Left lung (tissue), 10 donors: ENCODE measurements around the gene NPHP4. TPM values are rescaled to one million over a fixed set of nuclear protein-coding genes. Genes with fewer than 3 reads are reported as not detected.

Experiments used
- ATAC-seq: fragments of 200-7000 bp; cut with Tn5 transposase; one replicate; pipeline ENCODE4 v1.9.1; 2020; ENCODE audit warnings: moderate library complexity
- DNase-seq, 4 donors: peaks; one replicate each; pipeline ENCODE4 v3.0.0-alpha.2; 2013 to 2020
- H3K27ac ChIP-seq, 2 donors: fragments of 200-600 bp; sonication (generic) in 1 of 2; one replicate each; pipeline versions ENCODE4 v1.5.0 to v1.8.0; 2020 to 2021
- H3K27me3 ChIP-seq, 2 donors: fragments of 200-600 bp; sonication (generic) in 1 of 2; one replicate each; pipeline versions ENCODE4 v1.5.0 to v1.8.0; 2020 to 2021
- H3K36me3 ChIP-seq, 2 donors: fragments of 200-600 bp; sonication (generic) in 1 of 2; one replicate each; pipeline versions ENCODE4 v1.5.0 to v1.8.0; 2020 to 2021
- H3K4me1 ChIP-seq, 2 donors: fragments of 200-600 bp; one replicate each; pipeline ENCODE4 v1.8.0; 2021
- H3K4me3 ChIP-seq, 2 donors: fragments of 200-600 bp; sonication (generic) in 1 of 2; one replicate each; pipeline versions ENCODE4 v1.5.0 to v1.8.0; 2020 to 2021; ENCODE audit warnings: mild to moderate bottlenecking in 1 of 2
- H3K9me3 ChIP-seq, 2 donors: fragments of 200-600 bp; sonication (generic) in 1 of 2; one replicate each; pipeline versions ENCODE4 v1.5.0 to v1.8.0; 2020 to 2021
- CTCF ChIP-seq, 2 donors: fragments of 200-600 bp; sonication (generic) in 1 of 2; IDR thresholded peaks; one replicate each; pipeline versions ENCODE4 v1.5.0 to v1.8.0; 2021; ENCODE audit warnings: antibody characterized with exemption in 2 of 2
- intact Hi-C, 2 donors: fragments of 100-400 bp; cut with DNase I; formaldehyde crosslinking; loops; one replicate each; pipeline versions ENCODE4 v1.11.2 to v1.14.2; 2022
- microRNA-seq, 2 donors: library from miRNA; unstranded; fragments of <30 nt; microRNA quantifications; one replicate each; pipeline ENCODE4, GENCODE V29; 2019
- polyA plus RNA-seq, 6 donors: library from polyadenylated mRNA; unstranded; fragments of 120-200 nt; gene quantifications; one replicate each; pipeline ENCODE4 v1.2.1, GENCODE V29; 2013; ENCODE audit not compliant: insufficient read length in 6 of 6
- total RNA-seq, 2 donors: library from RNA; stranded (reverse); fragmentation: NEBNext Ultra II Directional; extraction: Animal tissue kit (Norgen Biotek cat#: 25700); gene quantifications; one replicate each; pipeline ENCODE4 v1.2.1, GENCODE V29; 2021
- donor health status: DM: no; HTN: yes; CAD: no.
- donor health status: DM: no; HTN: no; CAD: no.

Gene NPHP4
- total and polyA plus RNA-seq, 8 donors: 9.4 to 16.4 (median 10.2) TPM

GRCh38 chr1:5815211-5815610 is 177.0 kb downstream of the NPHP4 start:
- peaks cover 0 to 51% of the 10 kb centered on the region in 2 donors for H3K27me3 ChIP-seq
- intact Hi-C loops: no loop called here
- H3K36me3 ChIP-seq: no peaks in the 10 kb centered on the region
- no peaks in the 10 kb centered on the region for H3K9me3 ChIP-seq
- H3K4me3 ChIP-seq: no peak overlapping the region
- no peak overlapping the region for H3K27ac ChIP-seq
- DNase-seq (no peak), ATAC-seq (no peak)
- no peak for TF ChIP-seq CTCF (IDR thresholded peaks at IDR 0.05)
- no peaks in the 10 kb centered on the region for H3K4me1 ChIP-seq

- intact Hi-C loops: no loop called here
- no peak overlapping the region for H3K27ac ChIP-seq
- no peaks in the 10 kb centered on the region for H3K36me3 ChIP-seq
- ATAC-seq (no peak), DNase-seq (peak in 1 of 4 donors; percentile 68)
- H3K4me3 ChIP-seq: no peak overlapping the region
- H3K9me3 ChIP-seq: no peaks in the 10 kb centered on the region
- no peak for TF ChIP-seq CTCF (IDR thresholded peaks at IDR 0.05)
- H3K4me1 ChIP-seq: no peaks in the 10 kb centered on the region
- H3K27me3 ChIP-seq: peaks cover 0 to 43% of the 10 kb centered on the region in 2 donors
Measured at GRCh38 chr1:5814046-5814619, 178.1 kb downstream of the NPHP4 start.

GRCh38 chr1:5813480-5813879 is 178.7 kb downstream of the NPHP4 start:
- no peaks in the 10 kb centered on the region for H3K4me1 ChIP-seq
- peaks cover 0 to 43% of the 10 kb centered on the region in 2 donors for H3K27me3 ChIP-seq
- intact Hi-C loops: no loop called here
- no peaks in the 10 kb centered on the region for H3K36me3 ChIP-seq
- H3K4me3 ChIP-seq: no peak overlapping the region
- no peak overlapping the region for H3K27ac ChIP-seq
- H3K9me3 ChIP-seq: no peaks in the 10 kb centered on the region
- no peak for DNase-seq
- no peak for TF ChIP-seq CTCF (IDR thresholded peaks at IDR 0.05)
- no peak for ATAC-seq

Small RNA genes within 50 kb of the gene (microRNA-seq; reads per million reads assigned to microRNA genes)
- gene MIR4689: 0.17 to 0.55 reads per million in 2 donors

Other genes with a start within 250 kb of the NPHP4 start
- gene KCNAB2, start 53.5 kb upstream of the NPHP4 start, total RNA-seq: 10 to 100 TPM; 35.6 to 82.5 TPM
- gene KCNAB2, start 53.5 kb upstream of the NPHP4 start, polyA plus RNA-seq: 1 to 10 TPM; 5.6 to 7.0 (median 6.3) TPM
- under 1 TPM; 0.03 to 0.13 TPM for gene CHD5, start 187.9 kb upstream of the NPHP4 start, total RNA-seq
- under 1 TPM; 0.08 to 0.36 (median 0.15) TPM for gene CHD5, start 187.9 kb upstream of the NPHP4 start, polyA plus RNA-seq
- gene RPL22, start 207.2 kb upstream of the NPHP4 start, total RNA-seq: 100 to 1,000 TPM; 265 to 324 TPM
- 100 to 1,000 TPM; 591 to 719 (median 663) TPM for gene RPL22, start 207.2 kb upstream of the NPHP4 start, polyA plus RNA-seq
- gene RNF207, start 213.7 kb upstream of the NPHP4 start, total RNA-seq: 10 to 100 TPM; 11.9 to 12.6 TPM
- gene RNF207, start 213.7 kb upstream of the NPHP4 start, polyA plus RNA-seq: 10 to 100 TPM; 10.7 to 16.3 (median 14.2) TPM
- 10 to 100 TPM; 70.0 to 84.1 TPM for gene ICMT, start 243.5 kb upstream of the NPHP4 start, total RNA-seq
- gene ICMT, start 243.5 kb upstream of the NPHP4 start, polyA plus RNA-seq: 10 to 100 TPM; 32.0 to 49.1 (median 40.1) TPM